ENCODE data around the gene ACVRL1. TPM values are rescaled to one million over a fixed set of nuclear protein-coding genes. Genes with fewer than 3 reads are reported as not detected.
A peak's percentile ranks its signal among the peaks of the same experiment; 100 is the strongest.

Gene ACVRL1
- total RNA-seq, 1 experiment from 2014 or later, result not detected

GRCh38 chr12:51915003-51915625 is 7.8 kb downstream of the ACVRL1 start:
- Histone ChIP-seq H3K79me2 (ENCODE audit: insufficient read depth, low read length) (no peaks in the 10 kb centered on the region), H2BK120ac (ENCODE audit: low read depth, low read length, poor library complexity, severe bottlenecking) (no peak overlapping the region), H2AFZ (ENCODE audit: low read length) (no peak overlapping the region), H4K5ac (ENCODE audit: insufficient read length, low read depth, low read length) (no peak overlapping the region), H2BK5ac (ENCODE audit: insufficient read length, low read length) (no peak overlapping the region), H2BK15ac (ENCODE audit: low read depth, low read length) (no peak overlapping the region), H3T11ph (ENCODE audit: low read length) (no peak overlapping the region), H3K9ac (ENCODE audit: extremely low read depth, insufficient read length, low read length) (no peak overlapping the region), H3K27ac (ENCODE audit: insufficient read length, low read depth, low read length) (no peak overlapping the region), H3K4me2 (ENCODE audit: insufficient read depth, insufficient read length, low read length) (no peak overlapping the region), H3K23ac (ENCODE audit: insufficient read length, low read depth, low read length) (no peak overlapping the region), H3K23me2 (ENCODE audit: insufficient read length, low read depth, low read length, poor library complexity, severe bottlenecking) (no peaks in the 10 kb centered on the region), H3K27me3 (ENCODE audit: insufficient read depth, low read length) (no peaks in the 10 kb centered on the region), H3K4me1 (ENCODE audit: insufficient read depth, low read length) (no peaks in the 10 kb centered on the region), H4K8ac (replicated peaks; ENCODE audit: insufficient read length, low read depth, low read length) (no peak overlapping the region), H4K91ac (ENCODE audit: insufficient read length, low read depth, low read length) (no peak overlapping the region), H3K18ac (ENCODE audit: insufficient read length, low read depth, low read length) (peak overlapping the region; percentile 0), H3K14ac (ENCODE audit: insufficient read depth, low read length) (peak overlapping the region; percentile 4; the same call in 1 of the 2 replicates), H2BK20ac (ENCODE audit: low read depth, low read length, poor library complexity, severe bottlenecking) (no peak overlapping the region), H4K20me1 (ENCODE audit: control insufficient read depth, insufficient read depth, insufficient read length) (no peaks in the 10 kb centered on the region), H3K56ac (ENCODE audit: insufficient read length, low read depth, low read length) (no peak overlapping the region), H2AK5ac (ENCODE audit: insufficient read length, low read length) (no peak overlapping the region), H3K79me1 (ENCODE audit: insufficient read depth, low read depth, low read length, poor library complexity, severe bottlenecking) (no peaks in the 10 kb centered on the region), H3K4ac (ENCODE audit: low read depth, low read length) (no peak overlapping the region), H3K9me3 (ENCODE audit: control insufficient read depth, low read depth, low read length) (no peaks in the 10 kb centered on the region), H2BK12ac (ENCODE audit: insufficient read length, low read depth, low read length) (no peak overlapping the region)
- no CpG with 5 or more reads among the region's 28 CpGs for WGBS (ENCODE audit: extremely low coverage, insufficient read length, low lambda C conversion rate)
- Mint-ChIP-seq H3K36me3 (ENCODE audit: insufficient read depth in 1 of 3, low read depth in 3 of 3) (no peaks in the 10 kb centered on the region), H3K4me3 (no peak overlapping the region), H3K27me3 (ENCODE audit: low read depth) (peaks cover 18% of the 10 kb centered on the region), H3K9me3 (no peaks in the 10 kb centered on the region), H3K27ac (no peak overlapping the region), H3K4me1 (peaks cover 13 to 25% of the 10 kb centered on the region in 2 experiments)
- peak; percentile 79 for DNase-seq
- TF ChIP-seq, protein P1, sequence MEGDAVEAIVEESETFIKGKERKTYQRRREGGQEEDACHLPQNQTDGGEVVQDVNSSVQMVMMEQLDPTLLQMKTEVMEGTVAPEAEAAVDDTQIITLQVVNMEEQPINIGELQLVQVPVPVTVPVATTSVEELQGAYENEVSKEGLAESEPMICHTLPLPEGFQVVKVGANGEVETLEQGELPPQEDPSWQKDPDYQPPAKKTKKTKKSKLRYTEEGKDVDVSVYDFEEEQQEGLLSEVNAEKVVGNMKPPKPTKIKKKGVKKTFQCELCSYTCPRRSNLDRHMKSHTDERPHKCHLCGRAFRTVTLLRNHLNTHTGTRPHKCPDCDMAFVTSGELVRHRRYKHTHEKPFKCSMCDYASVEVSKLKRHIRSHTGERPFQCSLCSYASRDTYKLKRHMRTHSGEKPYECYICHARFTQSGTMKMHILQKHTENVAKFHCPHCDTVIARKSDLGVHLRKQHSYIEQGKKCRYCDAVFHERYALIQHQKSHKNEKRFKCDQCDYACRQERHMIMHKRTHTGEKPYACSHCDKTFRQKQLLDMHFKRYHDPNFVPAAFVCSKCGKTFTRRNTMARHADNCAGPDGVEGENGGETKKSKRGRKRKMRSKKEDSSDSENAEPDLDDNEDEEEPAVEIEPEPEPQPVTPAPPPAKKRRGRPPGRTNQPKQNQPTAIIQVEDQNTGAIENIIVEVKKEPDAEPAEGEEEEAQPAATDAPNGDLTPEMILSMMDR (conservative IDR thresholded peaks at IDR 0.05), result no peak
